ENCODE measurements around the gene ARHGAP6.
A peak's percentile ranks its signal among the peaks of the same experiment; 100 is the strongest.

ARHGAP6 gene

GRCh38 chrX:11472381-11472780 is 193.3 kb downstream of the ARHGAP6 start:
- Histone ChIP-seq H3K4me1 (peaks cover 0 to 54% (median 6%) of the 10 kb centered on the region in 4 donors), H3K4me3 (no peak overlapping the region), H3K27me3 (no peaks in the 10 kb centered on the region), H3K27ac (peak overlapping the region in 1 of 2 donors; percentile 56), H3K9me3 (no peaks in the 10 kb centered on the region), H3K36me3 (no peaks in the 10 kb centered on the region)
- no peak for DNase-seq
- TF ChIP-seq CTCF (IDR thresholded peaks at IDR 0.05) = no peak
- intact Hi-C loops (cut with DNase I; ENCODE audit: low total_unique reads) = no loop called here

GRCh38 chrX:11470250-11470974 is 195.3 kb downstream of the ARHGAP6 start:
- TF ChIP-seq CTCF (IDR thresholded peaks at IDR 0.05) = no peak
- intact Hi-C loops (cut with DNase I; ENCODE audit: low total_unique reads) = no loop called here
- H3K27ac ChIP-seq = peak overlapping the region; percentile 22 to 60
- H3K4me1 ChIP-seq = peaks cover 0 to 54% (median 6%) of the 10 kb centered on the region in 4 donors
- no peak overlapping the region for H3K4me3 ChIP-seq
- no peaks in the 10 kb centered on the region for H3K9me3 ChIP-seq
- no peaks in the 10 kb centered on the region for H3K27me3 ChIP-seq
- no peak for DNase-seq
- H3K36me3 ChIP-seq = no peaks in the 10 kb centered on the region

- DNase-seq = no peak
- Histone ChIP-seq H3K27me3 (no peaks in the 10 kb centered on the region), H3K36me3 (no peaks in the 10 kb centered on the region), H3K9me3 (no peaks in the 10 kb centered on the region), H3K27ac (no peak overlapping the region), H3K4me1 (peaks cover 0 to 30% (median 13%) of the 10 kb centered on the region in 4 donors), H3K4me3 (no peak overlapping the region)
- no peak for TF ChIP-seq CTCF (IDR thresholded peaks at IDR 0.05)
- intact Hi-C loops (cut with DNase I; ENCODE audit: low total_unique reads) = no loop called here
Observed at GRCh38 chrX:11465648-11466411, 199.9 kb downstream of the ARHGAP6 start.

GRCh38 chrX:11464836-11465463 is 200.8 kb downstream of the ARHGAP6 start:
- no peak for TF ChIP-seq CTCF (IDR thresholded peaks at IDR 0.05)
- intact Hi-C loops (cut with DNase I; ENCODE audit: low total_unique reads) = no loop called here
- H3K27me3 ChIP-seq = no peaks in the 10 kb centered on the region
- no peaks in the 10 kb centered on the region for H3K36me3 ChIP-seq
- DNase-seq = no peak
- no peaks in the 10 kb centered on the region for H3K9me3 ChIP-seq
- H3K4me1 ChIP-seq = peaks cover 0 to 23% (median 13%) of the 10 kb centered on the region in 4 donors
- no peak overlapping the region for H3K27ac ChIP-seq
- no peak overlapping the region for H3K4me3 ChIP-seq

- Histone ChIP-seq H3K4me3 (no peak overlapping the region), H3K27me3 (no peaks in the 10 kb centered on the region), H3K9me3 (no peaks in the 10 kb centered on the region), H3K27ac (no peak overlapping the region), H3K4me1 (peaks cover 0 to 18% (median 13%) of the 10 kb centered on the region in 4 donors), H3K36me3 (no peaks in the 10 kb centered on the region)
- intact Hi-C loops (cut with DNase I; ENCODE audit: low total_unique reads) = no loop called here
- no peak for TF ChIP-seq CTCF (IDR thresholded peaks at IDR 0.05)
- DNase-seq = no peak
Observed at GRCh38 chrX:11464380-11464779, 201.3 kb downstream of the ARHGAP6 start.
